ENCODE results near the gene MYO18B.

Gene MYO18B

DNA sequence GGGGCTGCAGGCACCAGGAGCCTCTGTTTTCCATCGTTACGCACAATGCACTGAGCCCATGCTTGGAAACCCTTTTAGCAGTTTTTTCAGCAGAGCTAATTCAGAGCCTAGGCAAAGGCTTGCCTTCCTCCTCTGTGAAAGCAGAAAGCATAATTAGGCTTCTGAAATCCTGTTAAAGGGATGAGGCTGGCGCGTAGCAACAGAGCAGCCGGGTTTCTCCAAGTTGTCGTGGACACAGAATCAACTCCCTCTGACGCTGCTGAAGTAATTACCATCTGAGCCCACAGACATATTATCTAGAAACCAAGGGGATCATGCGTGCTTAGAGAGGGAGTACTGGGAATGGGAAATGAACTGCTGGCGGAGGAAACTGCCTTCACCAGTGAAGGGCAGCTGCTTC lies 85.4 kb downstream of the MYO18B start:
- DNase-seq (ENCODE audit: low read depth in 1 of 2, low spot score in 1 of 2) = no peak
- Histone ChIP-seq H3K4me3 (replicated peaks; ENCODE audit: insufficient read depth, low read length) (no peak overlapping the region), H3K27me3 (ENCODE audit: insufficient read depth, poor library complexity, severe bottlenecking) (no peaks in the 10 kb centered on the region), H3K27ac (replicated peaks) (no peak overlapping the region)
- TF ChIP-seq, protein P1, sequence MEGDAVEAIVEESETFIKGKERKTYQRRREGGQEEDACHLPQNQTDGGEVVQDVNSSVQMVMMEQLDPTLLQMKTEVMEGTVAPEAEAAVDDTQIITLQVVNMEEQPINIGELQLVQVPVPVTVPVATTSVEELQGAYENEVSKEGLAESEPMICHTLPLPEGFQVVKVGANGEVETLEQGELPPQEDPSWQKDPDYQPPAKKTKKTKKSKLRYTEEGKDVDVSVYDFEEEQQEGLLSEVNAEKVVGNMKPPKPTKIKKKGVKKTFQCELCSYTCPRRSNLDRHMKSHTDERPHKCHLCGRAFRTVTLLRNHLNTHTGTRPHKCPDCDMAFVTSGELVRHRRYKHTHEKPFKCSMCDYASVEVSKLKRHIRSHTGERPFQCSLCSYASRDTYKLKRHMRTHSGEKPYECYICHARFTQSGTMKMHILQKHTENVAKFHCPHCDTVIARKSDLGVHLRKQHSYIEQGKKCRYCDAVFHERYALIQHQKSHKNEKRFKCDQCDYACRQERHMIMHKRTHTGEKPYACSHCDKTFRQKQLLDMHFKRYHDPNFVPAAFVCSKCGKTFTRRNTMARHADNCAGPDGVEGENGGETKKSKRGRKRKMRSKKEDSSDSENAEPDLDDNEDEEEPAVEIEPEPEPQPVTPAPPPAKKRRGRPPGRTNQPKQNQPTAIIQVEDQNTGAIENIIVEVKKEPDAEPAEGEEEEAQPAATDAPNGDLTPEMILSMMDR (IDR thresholded peaks at IDR 0.05; ENCODE audit: insufficient read depth, low read length) = no peak
- TF ChIP-seq GABPA (IDR thresholded peaks at IDR 0.05; ENCODE audit: low read depth) (no peak), SPI1 (IDR thresholded peaks at IDR 0.05; ENCODE audit: borderline replicate concordance, low read depth) (no peak), POLR2AphosphoS5 (IDR thresholded peaks at IDR 0.05; ENCODE audit: low read depth) (no peak)
- TF ChIP-seq, protein P2, sequence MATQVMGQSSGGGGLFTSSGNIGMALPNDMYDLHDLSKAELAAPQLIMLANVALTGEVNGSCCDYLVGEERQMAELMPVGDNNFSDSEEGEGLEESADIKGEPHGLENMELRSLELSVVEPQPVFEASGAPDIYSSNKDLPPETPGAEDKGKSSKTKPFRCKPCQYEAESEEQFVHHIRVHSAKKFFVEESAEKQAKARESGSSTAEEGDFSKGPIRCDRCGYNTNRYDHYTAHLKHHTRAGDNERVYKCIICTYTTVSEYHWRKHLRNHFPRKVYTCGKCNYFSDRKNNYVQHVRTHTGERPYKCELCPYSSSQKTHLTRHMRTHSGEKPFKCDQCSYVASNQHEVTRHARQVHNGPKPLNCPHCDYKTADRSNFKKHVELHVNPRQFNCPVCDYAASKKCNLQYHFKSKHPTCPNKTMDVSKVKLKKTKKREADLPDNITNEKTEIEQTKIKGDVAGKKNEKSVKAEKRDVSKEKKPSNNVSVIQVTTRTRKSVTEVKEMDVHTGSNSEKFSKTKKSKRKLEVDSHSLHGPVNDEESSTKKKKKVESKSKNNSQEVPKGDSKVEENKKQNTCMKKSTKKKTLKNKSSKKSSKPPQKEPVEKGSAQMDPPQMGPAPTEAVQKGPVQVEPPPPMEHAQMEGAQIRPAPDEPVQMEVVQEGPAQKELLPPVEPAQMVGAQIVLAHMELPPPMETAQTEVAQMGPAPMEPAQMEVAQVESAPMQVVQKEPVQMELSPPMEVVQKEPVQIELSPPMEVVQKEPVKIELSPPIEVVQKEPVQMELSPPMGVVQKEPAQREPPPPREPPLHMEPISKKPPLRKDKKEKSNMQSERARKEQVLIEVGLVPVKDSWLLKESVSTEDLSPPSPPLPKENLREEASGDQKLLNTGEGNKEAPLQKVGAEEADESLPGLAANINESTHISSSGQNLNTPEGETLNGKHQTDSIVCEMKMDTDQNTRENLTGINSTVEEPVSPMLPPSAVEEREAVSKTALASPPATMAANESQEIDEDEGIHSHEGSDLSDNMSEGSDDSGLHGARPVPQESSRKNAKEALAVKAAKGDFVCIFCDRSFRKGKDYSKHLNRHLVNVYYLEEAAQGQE (IDR thresholded peaks at IDR 0.05; ENCODE audit: insufficient replicate concordance, low read depth) = no peak

DNA sequence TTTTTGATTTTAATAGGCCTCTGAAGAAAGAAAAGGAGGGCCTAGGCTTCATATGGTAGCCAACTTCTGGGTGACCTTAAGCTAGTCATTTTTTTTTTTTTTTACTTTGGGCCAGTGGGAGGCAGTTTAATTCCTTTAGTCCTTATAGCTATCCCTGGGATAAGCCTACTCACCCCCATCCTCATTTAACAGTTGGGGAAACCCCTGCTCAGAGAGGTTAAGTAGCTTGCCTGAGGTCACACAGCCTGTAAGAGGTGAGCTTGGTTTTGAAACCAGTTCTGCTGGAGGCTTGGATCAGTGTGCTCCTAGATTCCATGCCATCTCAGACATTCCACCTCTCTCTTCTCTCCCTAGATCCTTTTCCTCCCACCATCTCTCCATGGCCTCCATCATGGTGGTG lies 86.4 kb downstream of the MYO18B start:
- no peak overlapping the region for H3K27ac ChIP-seq (replicated peaks)
- TF ChIP-seq GABPA (IDR thresholded peaks at IDR 0.05; ENCODE audit: low read depth) (no peak), POLR2AphosphoS5 (IDR thresholded peaks at IDR 0.05; ENCODE audit: low read depth) (no peak), SPI1 (IDR thresholded peaks at IDR 0.05; ENCODE audit: borderline replicate concordance, low read depth) (no peak)
- TF ChIP-seq, protein P2 (IDR thresholded peaks at IDR 0.05; ENCODE audit: insufficient replicate concordance, low read depth) = no peak
- TF ChIP-seq, protein P1 (IDR thresholded peaks at IDR 0.05; ENCODE audit: insufficient read depth, low read length) = no peak
- DNase-seq (ENCODE audit: low read depth in 1 of 2, low spot score in 1 of 2) = no peak
- no peaks in the 10 kb centered on the region for H3K27me3 ChIP-seq (ENCODE audit: insufficient read depth, poor library complexity, severe bottlenecking)
- H3K4me3 ChIP-seq (replicated peaks; ENCODE audit: insufficient read depth, low read length) = no peak overlapping the region

DNA sequence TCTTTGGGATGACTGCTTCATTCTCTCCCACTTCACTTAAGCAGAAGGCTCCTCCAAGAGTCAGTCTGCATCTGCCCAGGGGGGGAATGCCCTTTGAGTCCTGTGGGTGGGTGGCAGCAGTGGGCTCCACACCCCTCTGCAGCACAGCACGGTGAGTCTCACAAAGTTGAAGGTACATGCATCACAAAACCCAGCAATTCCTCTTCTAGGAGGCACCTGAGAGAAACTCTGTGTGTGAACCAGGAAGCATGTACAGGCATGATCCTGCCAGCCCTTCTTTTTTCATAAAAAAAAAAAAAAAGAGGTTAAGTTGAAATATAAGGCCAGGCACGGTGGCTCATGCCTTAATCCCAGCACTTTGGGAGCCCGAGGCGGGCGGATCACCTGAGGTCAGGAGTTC lies 87.2 kb downstream of the MYO18B start:
- TF ChIP-seq POLR2AphosphoS5 (IDR thresholded peaks at IDR 0.05; ENCODE audit: low read depth) (no peak), GABPA (IDR thresholded peaks at IDR 0.05; ENCODE audit: low read depth) (no peak), SPI1 (IDR thresholded peaks at IDR 0.05; ENCODE audit: borderline replicate concordance, low read depth) (no peak)
- TF ChIP-seq, protein P2 (IDR thresholded peaks at IDR 0.05; ENCODE audit: insufficient replicate concordance, low read depth) = no peak
- TF ChIP-seq, protein P1 (IDR thresholded peaks at IDR 0.05; ENCODE audit: insufficient read depth, low read length) = no peak
- H3K27ac ChIP-seq (replicated peaks) = no peak overlapping the region
- H3K27me3 ChIP-seq (ENCODE audit: insufficient read depth, poor library complexity, severe bottlenecking) = no peaks in the 10 kb centered on the region
- no peak for DNase-seq (ENCODE audit: low read depth in 1 of 2, low spot score in 1 of 2)
- H3K4me3 ChIP-seq (replicated peaks; ENCODE audit: insufficient read depth, low read length) = no peak overlapping the region
